ENCODE results near the gene ITGA7. TPM values are rescaled to one million over a fixed set of nuclear protein-coding genes. Genes with fewer than 3 reads are reported as not detected.

Gene ITGA7
- total RNA-seq, 1 experiment from 2014 or later = 96.2 TPM

DNA sequence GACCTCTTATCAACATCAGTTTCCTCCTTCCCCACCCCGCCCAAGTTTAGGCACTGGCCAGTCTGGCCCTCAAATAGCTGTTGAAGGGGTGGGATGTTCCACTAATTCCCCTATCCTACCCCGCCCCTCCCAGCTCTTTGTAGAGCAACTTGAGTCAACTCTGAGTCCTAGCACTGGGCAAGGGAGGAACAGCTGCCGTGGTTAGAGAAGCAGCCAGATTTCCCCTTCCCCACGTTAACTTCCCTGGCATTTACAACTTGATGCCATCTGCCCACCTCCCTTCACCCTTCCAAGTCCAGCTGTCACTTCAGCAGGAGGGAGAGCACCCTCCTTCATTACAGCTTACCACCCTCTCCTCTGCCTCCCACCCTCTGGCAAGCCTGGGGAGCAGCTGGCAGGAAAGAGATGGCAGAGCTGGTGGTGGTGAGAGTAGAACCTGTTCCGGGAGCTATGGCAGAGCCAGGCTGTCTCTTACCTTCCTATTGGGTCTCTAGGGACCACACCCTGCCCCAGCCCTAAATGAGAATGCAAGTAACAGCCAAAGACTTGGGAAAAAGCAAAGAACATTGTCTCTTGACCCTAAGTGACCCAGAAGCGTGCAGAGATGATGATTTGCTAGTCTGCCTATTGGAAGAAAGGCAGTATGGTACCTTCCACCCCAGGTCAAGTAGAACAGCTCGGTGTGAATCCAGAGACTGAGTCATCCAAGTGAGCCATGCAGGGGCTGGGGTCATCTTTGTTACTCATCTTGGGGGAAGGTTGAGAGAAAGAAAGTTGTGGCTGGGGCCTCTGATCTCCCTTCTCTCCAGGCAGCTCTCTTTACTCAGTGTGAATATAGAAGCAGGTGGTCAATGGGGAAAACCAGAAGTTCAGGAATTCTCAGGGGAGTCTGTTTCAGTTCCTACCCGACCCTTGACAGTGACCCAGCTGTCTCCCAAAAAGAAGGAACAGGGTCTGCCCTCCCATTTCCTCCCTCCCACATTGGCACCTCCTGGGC is 9.6 kb upstream of the ITGA7 start (continued):
- TF ChIP-seq, protein P1, sequence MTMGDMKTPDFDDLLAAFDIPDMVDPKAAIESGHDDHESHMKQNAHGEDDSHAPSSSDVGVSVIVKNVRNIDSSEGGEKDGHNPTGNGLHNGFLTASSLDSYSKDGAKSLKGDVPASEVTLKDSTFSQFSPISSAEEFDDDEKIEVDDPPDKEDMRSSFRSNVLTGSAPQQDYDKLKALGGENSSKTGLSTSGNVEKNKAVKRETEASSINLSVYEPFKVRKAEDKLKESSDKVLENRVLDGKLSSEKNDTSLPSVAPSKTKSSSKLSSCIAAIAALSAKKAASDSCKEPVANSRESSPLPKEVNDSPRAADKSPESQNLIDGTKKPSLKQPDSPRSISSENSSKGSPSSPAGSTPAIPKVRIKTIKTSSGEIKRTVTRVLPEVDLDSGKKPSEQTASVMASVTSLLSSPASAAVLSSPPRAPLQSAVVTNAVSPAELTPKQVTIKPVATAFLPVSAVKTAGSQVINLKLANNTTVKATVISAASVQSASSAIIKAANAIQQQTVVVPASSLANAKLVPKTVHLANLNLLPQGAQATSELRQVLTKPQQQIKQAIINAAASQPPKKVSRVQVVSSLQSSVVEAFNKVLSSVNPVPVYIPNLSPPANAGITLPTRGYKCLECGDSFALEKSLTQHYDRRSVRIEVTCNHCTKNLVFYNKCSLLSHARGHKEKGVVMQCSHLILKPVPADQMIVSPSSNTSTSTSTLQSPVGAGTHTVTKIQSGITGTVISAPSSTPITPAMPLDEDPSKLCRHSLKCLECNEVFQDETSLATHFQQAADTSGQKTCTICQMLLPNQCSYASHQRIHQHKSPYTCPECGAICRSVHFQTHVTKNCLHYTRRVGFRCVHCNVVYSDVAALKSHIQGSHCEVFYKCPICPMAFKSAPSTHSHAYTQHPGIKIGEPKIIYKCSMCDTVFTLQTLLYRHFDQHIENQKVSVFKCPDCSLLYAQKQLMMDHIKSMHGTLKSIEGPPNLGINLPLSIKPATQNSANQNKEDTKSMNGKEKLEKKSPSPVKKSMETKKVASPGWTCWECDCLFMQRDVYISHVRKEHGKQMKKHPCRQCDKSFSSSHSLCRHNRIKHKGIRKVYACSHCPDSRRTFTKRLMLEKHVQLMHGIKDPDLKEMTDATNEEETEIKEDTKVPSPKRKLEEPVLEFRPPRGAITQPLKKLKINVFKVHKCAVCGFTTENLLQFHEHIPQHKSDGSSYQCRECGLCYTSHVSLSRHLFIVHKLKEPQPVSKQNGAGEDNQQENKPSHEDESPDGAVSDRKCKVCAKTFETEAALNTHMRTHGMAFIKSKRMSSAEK (CRISPR knock-in tag; IDR thresholded peaks at IDR 0.05; ENCODE audit: borderline replicate concordance) = no peak
- TF ChIP-seq ZNF423 (CRISPR knock-in tag; IDR thresholded peaks at IDR 0.05) (no peak), ZNF121 (CRISPR knock-in tag; IDR thresholded peaks at IDR 0.05) (no peak), CDX4 (CRISPR knock-in tag; IDR thresholded peaks at IDR 0.05; ENCODE audit: borderline replicate concordance) (no peak), TCF7 (CRISPR knock-in tag; IDR thresholded peaks at IDR 0.05; ENCODE audit: low read depth) (no peak), ZNF396 (CRISPR knock-in tag; IDR thresholded peaks at IDR 0.05; ENCODE audit: borderline replicate concordance) (no peak), MYBL2 (CRISPR knock-in tag; IDR thresholded peaks at IDR 0.05) (no peak), ZBTB21 (CRISPR knock-in tag; IDR thresholded peaks at IDR 0.05; ENCODE audit: borderline replicate concordance) (no peak), FOXJ3 (CRISPR knock-in tag; IDR thresholded peaks at IDR 0.05; ENCODE audit: borderline replicate concordance) (no peak)

GRCh38 chr12:55716582-55716957 is 8.9 kb upstream of the ITGA7 start:
- H3K36me3 Mint-ChIP-seq = no peaks in the 10 kb centered on the region
- no peak; the same call in 1 of the 2 replicates for ATAC-seq
- peaks cover 37% of the 10 kb centered on the region for H3K4me1 Mint-ChIP-seq
- H3K27ac Mint-ChIP-seq = peak overlapping the region; percentile 84
- CTCF ChIA-PET = interaction anchor here (0.6 to 10.8 kb wide), 7 partner anchors 10 to 324 kb away, joined by 3 to 141 read pairs (median 16); partner anchors contain the start of genes CD63, ITGA7 and SARNP
- H3K4me3 Mint-ChIP-seq = peak overlapping the region; percentile 85
- POLR2A ChIA-PET = interaction anchor here (0.5 to 3.4 kb wide), 4 partner anchors 11 to 245 kb away, joined by 3 to 21 read pairs (median 4); partner anchors contain the start of gene CD63
- peaks cover 22% of the 10 kb centered on the region for H3K27me3 Mint-ChIP-seq (ENCODE audit: low read depth)
- no peaks in the 10 kb centered on the region for H3K9me3 Mint-ChIP-seq
- DNase-seq (ENCODE audit: low spot score) = no peak
- TF ChIP-seq, protein P2, sequence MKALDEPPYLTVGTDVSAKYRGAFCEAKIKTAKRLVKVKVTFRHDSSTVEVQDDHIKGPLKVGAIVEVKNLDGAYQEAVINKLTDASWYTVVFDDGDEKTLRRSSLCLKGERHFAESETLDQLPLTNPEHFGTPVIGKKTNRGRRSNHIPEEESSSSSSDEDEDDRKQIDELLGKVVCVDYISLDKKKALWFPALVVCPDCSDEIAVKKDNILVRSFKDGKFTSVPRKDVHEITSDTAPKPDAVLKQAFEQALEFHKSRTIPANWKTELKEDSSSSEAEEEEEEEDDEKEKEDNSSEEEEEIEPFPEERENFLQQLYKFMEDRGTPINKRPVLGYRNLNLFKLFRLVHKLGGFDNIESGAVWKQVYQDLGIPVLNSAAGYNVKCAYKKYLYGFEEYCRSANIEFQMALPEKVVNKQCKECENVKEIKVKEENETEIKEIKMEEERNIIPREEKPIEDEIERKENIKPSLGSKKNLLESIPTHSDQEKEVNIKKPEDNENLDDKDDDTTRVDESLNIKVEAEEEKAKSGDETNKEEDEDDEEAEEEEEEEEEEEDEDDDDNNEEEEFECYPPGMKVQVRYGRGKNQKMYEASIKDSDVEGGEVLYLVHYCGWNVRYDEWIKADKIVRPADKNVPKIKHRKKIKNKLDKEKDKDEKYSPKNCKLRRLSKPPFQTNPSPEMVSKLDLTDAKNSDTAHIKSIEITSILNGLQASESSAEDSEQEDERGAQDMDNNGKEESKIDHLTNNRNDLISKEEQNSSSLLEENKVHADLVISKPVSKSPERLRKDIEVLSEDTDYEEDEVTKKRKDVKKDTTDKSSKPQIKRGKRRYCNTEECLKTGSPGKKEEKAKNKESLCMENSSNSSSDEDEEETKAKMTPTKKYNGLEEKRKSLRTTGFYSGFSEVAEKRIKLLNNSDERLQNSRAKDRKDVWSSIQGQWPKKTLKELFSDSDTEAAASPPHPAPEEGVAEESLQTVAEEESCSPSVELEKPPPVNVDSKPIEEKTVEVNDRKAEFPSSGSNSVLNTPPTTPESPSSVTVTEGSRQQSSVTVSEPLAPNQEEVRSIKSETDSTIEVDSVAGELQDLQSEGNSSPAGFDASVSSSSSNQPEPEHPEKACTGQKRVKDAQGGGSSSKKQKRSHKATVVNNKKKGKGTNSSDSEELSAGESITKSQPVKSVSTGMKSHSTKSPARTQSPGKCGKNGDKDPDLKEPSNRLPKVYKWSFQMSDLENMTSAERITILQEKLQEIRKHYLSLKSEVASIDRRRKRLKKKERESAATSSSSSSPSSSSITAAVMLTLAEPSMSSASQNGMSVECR (CRISPR knock-in tag; IDR thresholded peaks at IDR 0.05; ENCODE audit: borderline replicate concordance) = no peak
- TF ChIP-seq, protein P3, sequence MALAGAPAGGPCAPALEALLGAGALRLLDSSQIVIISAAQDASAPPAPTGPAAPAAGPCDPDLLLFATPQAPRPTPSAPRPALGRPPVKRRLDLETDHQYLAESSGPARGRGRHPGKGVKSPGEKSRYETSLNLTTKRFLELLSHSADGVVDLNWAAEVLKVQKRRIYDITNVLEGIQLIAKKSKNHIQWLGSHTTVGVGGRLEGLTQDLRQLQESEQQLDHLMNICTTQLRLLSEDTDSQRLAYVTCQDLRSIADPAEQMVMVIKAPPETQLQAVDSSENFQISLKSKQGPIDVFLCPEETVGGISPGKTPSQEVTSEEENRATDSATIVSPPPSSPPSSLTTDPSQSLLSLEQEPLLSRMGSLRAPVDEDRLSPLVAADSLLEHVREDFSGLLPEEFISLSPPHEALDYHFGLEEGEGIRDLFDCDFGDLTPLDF (CRISPR knock-in tag; IDR thresholded peaks at IDR 0.05) = no peak
- TF ChIP-seq ZBTB21 (CRISPR knock-in tag; IDR thresholded peaks at IDR 0.05; ENCODE audit: borderline replicate concordance) = no peak
- TF ChIP-seq ZNF281 (CRISPR knock-in tag; IDR thresholded peaks at IDR 0.05) = no peak
- TF ChIP-seq, protein P4, sequence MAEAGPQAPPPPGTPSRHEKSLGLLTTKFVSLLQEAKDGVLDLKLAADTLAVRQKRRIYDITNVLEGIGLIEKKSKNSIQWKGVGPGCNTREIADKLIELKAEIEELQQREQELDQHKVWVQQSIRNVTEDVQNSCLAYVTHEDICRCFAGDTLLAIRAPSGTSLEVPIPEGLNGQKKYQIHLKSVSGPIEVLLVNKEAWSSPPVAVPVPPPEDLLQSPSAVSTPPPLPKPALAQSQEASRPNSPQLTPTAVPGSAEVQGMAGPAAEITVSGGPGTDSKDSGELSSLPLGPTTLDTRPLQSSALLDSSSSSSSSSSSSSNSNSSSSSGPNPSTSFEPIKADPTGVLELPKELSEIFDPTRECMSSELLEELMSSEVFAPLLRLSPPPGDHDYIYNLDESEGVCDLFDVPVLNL (CRISPR knock-in tag; IDR thresholded peaks at IDR 0.05; ENCODE audit: borderline replicate concordance, low read depth) = no peak
- TF ChIP-seq ELF4 (CRISPR knock-in tag; IDR thresholded peaks at IDR 0.05; ENCODE audit: low read depth) = no peak
- no peak for TF ChIP-seq ERG (CRISPR knock-in tag; IDR thresholded peaks at IDR 0.05)
- no peak for TF ChIP-seq FOXK1 (CRISPR knock-in tag; IDR thresholded peaks at IDR 0.05)
- TF ChIP-seq SOX15 (CRISPR knock-in tag; IDR thresholded peaks at IDR 0.05) = no peak
